Measurements from ENCODE around the gene PSKH1.

The PSKH1 gene

GRCh38 chr16:67871256-67871655 lies 21.8 kb upstream of the PSKH1 start:
- no peak overlapping the region for H3K4me3 ChIP-seq (replicated peaks; ENCODE audit: low read depth, low read length)
- H3K27me3 ChIP-seq (replicated peaks; ENCODE audit: control insufficient read depth, insufficient read depth, low read length): no peaks in the 10 kb centered on the region
- DNase-seq (ENCODE audit: extremely low read depth, insufficient read length): no peak
- peaks cover 14% of the 10 kb centered on the region for H3K36me3 ChIP-seq (ENCODE audit: control insufficient read depth, insufficient read depth, low read length)
- no peak for TF ChIP-seq CTCF (IDR thresholded peaks at IDR 0.05; ENCODE audit: insufficient read depth, low read length, poor library complexity, severe bottlenecking)

DNA sequence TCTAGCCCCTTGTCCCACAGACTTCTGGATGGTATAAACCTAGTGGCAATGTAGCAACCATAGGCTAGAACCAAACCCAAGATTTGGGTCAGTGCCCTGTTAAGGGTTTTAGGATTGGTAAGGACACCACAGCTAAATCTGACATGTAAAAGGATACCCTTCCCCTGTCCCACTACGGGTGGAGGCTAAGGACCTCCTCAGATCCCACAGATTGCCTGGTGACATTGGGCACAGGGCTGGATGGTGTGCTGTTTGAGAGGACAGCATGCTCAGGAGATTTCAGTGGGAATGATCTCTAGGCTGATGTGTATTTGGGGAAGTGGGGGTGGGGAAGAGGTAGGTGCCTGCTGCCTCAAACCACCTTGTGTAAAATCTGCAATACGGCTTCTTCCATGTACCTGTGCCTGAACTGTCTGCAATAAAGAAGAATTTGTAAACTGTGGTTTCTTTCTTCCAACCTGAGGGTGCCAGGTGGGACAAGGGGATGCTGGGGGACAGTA lies 20.9 kb upstream of the PSKH1 start:
- no peaks in the 10 kb centered on the region for H3K27me3 ChIP-seq (replicated peaks; ENCODE audit: control insufficient read depth, insufficient read depth, low read length)
- no peak for TF ChIP-seq CTCF (IDR thresholded peaks at IDR 0.05; ENCODE audit: insufficient read depth, low read length, poor library complexity, severe bottlenecking)
- peaks cover 23% of the 10 kb centered on the region for H3K36me3 ChIP-seq (ENCODE audit: control insufficient read depth, insufficient read depth, low read length)
- H3K4me3 ChIP-seq (replicated peaks; ENCODE audit: low read depth, low read length): no peak overlapping the region; the same call in 1 of the 2 replicates
- DNase-seq (ENCODE audit: extremely low read depth, insufficient read length): no peak

DNA sequence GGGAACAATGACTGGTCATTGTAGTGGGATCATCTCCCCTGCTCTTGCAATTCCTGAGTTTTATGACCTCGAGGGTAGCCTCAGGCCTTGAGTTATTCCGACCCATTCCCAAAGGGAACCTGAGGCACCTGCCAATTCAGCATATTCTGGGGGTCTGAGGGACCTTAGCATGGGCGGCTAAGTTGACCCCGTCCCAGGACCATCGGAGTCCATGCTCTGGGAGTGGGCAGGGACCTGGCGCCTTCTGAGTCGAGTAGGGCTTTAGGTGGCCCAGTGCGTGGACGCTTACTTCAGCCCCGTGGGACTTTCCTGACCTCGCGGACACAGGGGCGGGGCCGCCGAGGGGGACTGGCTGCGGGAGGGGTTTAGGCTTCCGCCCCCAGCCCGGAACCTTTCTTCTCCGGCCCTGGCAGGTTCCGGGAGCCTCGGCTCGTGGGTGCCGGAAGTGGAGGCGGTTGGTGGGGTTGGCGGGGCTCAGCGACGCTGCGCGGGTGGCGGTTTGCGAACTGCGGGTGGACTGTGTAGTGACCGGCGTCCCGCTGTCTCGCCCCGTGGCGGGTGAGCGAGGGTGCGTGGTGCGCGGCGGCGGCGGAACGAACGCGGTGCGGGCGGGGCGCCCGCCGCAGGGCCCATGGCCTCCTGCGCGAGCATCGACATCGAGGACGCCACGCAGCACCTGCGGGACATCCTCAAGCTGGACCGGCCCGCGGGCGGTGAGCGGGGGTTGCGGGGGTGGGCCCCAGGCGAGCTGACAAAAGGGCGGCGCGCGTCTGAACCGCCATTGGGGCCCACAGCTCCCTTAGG lies 20.2 kb upstream of the PSKH1 start, which contains the start of gene EDC4:
Gene EDC4, plus strand, starts transcription at position 422 of the 804 bp plus-strand sequence. Its CDS starts 210 bp downstream, at position 632.
- no peak for TF ChIP-seq CTCF (IDR thresholded peaks at IDR 0.05; ENCODE audit: insufficient read depth, low read length, poor library complexity, severe bottlenecking)
- DNase-seq (ENCODE audit: extremely low read depth, insufficient read length): peak; percentile 89
- peaks cover 28% of the 10 kb centered on the region for H3K36me3 ChIP-seq (ENCODE audit: control insufficient read depth, insufficient read depth, low read length)
- H3K4me3 ChIP-seq (replicated peaks; ENCODE audit: low read depth, low read length): peak within 1 kb of the TSS; percentile 92
- H3K27me3 ChIP-seq (replicated peaks; ENCODE audit: control insufficient read depth, insufficient read depth, low read length): no peaks in the 10 kb centered on the region

DNA sequence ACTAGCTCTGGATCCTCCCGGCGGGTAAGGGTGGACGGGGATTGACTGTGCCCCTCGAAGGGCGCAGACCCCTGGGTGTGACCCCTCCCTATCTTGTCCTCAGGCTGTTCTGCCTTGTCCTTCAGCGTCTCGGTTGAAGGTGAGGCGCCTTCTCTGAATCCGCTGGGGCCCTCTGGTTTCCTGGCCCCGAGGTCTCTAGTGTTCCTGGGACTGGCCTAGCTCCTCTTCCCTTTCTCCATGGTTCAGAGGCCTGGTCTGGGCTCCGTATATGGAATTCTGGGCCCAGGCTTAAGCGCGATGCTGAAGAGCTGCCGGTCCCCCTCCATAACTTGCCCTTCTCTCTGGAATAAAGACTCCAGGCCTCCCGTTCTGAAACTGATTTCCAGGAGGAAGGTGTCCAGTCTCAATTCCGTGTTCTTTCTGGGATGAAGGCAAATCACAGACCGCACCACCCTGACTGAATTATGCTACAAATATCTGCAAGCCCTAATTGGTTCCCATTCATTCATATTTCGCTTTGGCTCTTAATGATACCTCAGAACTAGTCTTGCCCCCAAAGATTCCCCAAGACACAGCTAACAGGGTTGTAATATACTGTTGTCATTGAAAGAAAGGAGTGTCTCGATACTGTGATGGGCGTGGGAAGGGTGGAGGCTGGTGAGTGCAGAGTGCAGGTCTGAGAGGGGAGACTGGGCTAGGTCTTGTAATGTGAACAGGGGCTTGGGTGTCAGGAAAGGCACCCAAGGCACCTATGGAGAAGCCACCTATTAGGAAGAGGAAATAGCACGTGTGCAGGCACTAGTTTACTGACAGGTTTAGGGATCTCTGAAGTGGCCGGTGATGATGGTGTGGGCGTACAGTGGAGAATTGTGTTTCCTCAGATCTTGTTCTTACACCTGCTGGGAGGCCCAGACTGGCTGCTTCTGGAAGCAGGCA lies 19.4 kb upstream of the PSKH1 start:
- no peak for DNase-seq (ENCODE audit: extremely low read depth, insufficient read length)
- Histone ChIP-seq H3K4me3 (replicated peaks; ENCODE audit: low read depth, low read length) (peak overlapping the region; percentile 92), H3K36me3 (ENCODE audit: control insufficient read depth, insufficient read depth, low read length) (peaks cover 33% of the 10 kb centered on the region), H3K27me3 (replicated peaks; ENCODE audit: control insufficient read depth, insufficient read depth, low read length) (no peaks in the 10 kb centered on the region)
- no peak for TF ChIP-seq CTCF (IDR thresholded peaks at IDR 0.05; ENCODE audit: insufficient read depth, low read length, poor library complexity, severe bottlenecking)

GRCh38 chr16:67874372-67874771 lies 18.7 kb upstream of the PSKH1 start:
- peak overlapping the region; percentile 92 for H3K4me3 ChIP-seq (replicated peaks; ENCODE audit: low read depth, low read length)
- no peaks in the 10 kb centered on the region for H3K27me3 ChIP-seq (replicated peaks; ENCODE audit: control insufficient read depth, insufficient read depth, low read length)
- DNase-seq (ENCODE audit: extremely low read depth, insufficient read length): no peak
- peaks cover 38% of the 10 kb centered on the region for H3K36me3 ChIP-seq (ENCODE audit: control insufficient read depth, insufficient read depth, low read length)
- TF ChIP-seq CTCF (IDR thresholded peaks at IDR 0.05; ENCODE audit: insufficient read depth, low read length, poor library complexity, severe bottlenecking): no peak
